Immature natural killer cell (primary cell): ENCODE results near the gene MADD. TPM values are rescaled to one million over a fixed set of nuclear protein-coding genes. Genes with fewer than 3 reads are reported as not detected.

Experiments
- DNase-seq, 3 donors: peaks; one replicate each; pipeline ENCODE4 v3.0.0; 2022; ENCODE audit warnings: mixed read lengths in 1 of 3
- H3K27ac Mint-ChIP-seq, 6 donors: one replicate each; pipeline ENCODE4 v1.8.0; 2020; ENCODE audit warnings: mixed read lengths in 6 of 6, mild to moderate bottlenecking in 5 of 6, inconsistent platforms in 4 of 6, moderate library complexity in 3 of 6
- H3K27me3 Mint-ChIP-seq, 3 donors: one replicate each; pipeline ENCODE4 v1.8.0; 2020 to 2021; ENCODE audit warnings: low read depth in 3 of 3, mild to moderate bottlenecking in 3 of 3, mixed read lengths in 3 of 3, moderate library complexity in 3 of 3, inconsistent platforms in 1 of 3
- H3K36me3 Mint-ChIP-seq, 3 donors: one replicate each; pipeline ENCODE4 v1.8.0; 2020; ENCODE audit warnings: mixed read lengths in 3 of 3, inconsistent platforms in 2 of 3, mild to moderate bottlenecking in 2 of 3
- H3K4me1 Mint-ChIP-seq, 2 donors: one replicate each; pipeline ENCODE4 v1.8.0; 2020; ENCODE audit warnings: inconsistent platforms in 2 of 2, mild to moderate bottlenecking in 2 of 2, mixed read lengths in 2 of 2, moderate library complexity in 1 of 2
- H3K4me3 Mint-ChIP-seq, 5 donors: one replicate each; pipeline ENCODE4 v1.8.0; 2020; ENCODE audit warnings: mild to moderate bottlenecking in 5 of 5, mixed read lengths in 5 of 5, inconsistent platforms in 3 of 5, moderate library complexity in 3 of 5
- H3K9me3 Mint-ChIP-seq, 6 donors: one replicate each; pipeline ENCODE4 v1.8.0; 2020; ENCODE audit warnings: mild to moderate bottlenecking in 6 of 6, mixed read lengths in 6 of 6, inconsistent platforms in 4 of 6, moderate library complexity in 3 of 6
- polyA plus RNA-seq, 3 donors: library from polyadenylated mRNA; unstranded; fragments of 300-500 nt; fragmentation: Illumina TruSeq; gene quantifications; one replicate each; pipeline ENCODE4 v1.2.3, GENCODE V29; 2021

The MADD gene
- polyA plus RNA-seq, 3 donors from 2014 or later: 14.7 to 42.7 (median 19.3) TPM

- Mint-ChIP-seq H3K36me3 (no peaks in the 10 kb centered on the region), H3K9me3 (no peaks in the 10 kb centered on the region), H3K4me3 (no peak overlapping the region), H3K4me1 (no peaks in the 10 kb centered on the region), H3K27me3 (peaks cover 0 to 2% (median 0%) of the 10 kb centered on the region in 3 donors), H3K27ac (no peak overlapping the region)
- DNase-seq: no peak
These were observed 78.3 kb downstream of the MADD start for GRCh38 chr11:47348131-47348802.

GRCh38 chr11:47348859-47349258 lies 78.9 kb downstream of the MADD start:
- H3K27ac Mint-ChIP-seq: no peak overlapping the region
- no peak overlapping the region for H3K4me3 Mint-ChIP-seq
- H3K27me3 Mint-ChIP-seq: peaks cover 0 to 2% (median 0%) of the 10 kb centered on the region in 3 donors
- DNase-seq: no peak
- no peaks in the 10 kb centered on the region for H3K4me1 Mint-ChIP-seq
- H3K36me3 Mint-ChIP-seq: no peaks in the 10 kb centered on the region
- no peaks in the 10 kb centered on the region for H3K9me3 Mint-ChIP-seq

GRCh38 chr11:47349521-47350095 lies 79.7 kb downstream of the MADD start:
- H3K9me3 Mint-ChIP-seq: no peaks in the 10 kb centered on the region
- no peaks in the 10 kb centered on the region for H3K27me3 Mint-ChIP-seq
- no peaks in the 10 kb centered on the region for H3K4me1 Mint-ChIP-seq
- no peak for DNase-seq
- H3K36me3 Mint-ChIP-seq: no peaks in the 10 kb centered on the region
- no peak overlapping the region for H3K27ac Mint-ChIP-seq
- no peak overlapping the region for H3K4me3 Mint-ChIP-seq

- Mint-ChIP-seq H3K4me3 (no peak overlapping the region), H3K27ac (no peak overlapping the region), H3K36me3 (no peaks in the 10 kb centered on the region), H3K27me3 (no peaks in the 10 kb centered on the region), H3K9me3 (no peaks in the 10 kb centered on the region), H3K4me1 (no peaks in the 10 kb centered on the region)
- DNase-seq: no peak
These were observed 80.4 kb downstream of the MADD start for GRCh38 chr11:47350315-47350714.

- no peak overlapping the region for H3K27ac Mint-ChIP-seq
- DNase-seq: no peak
- no peaks in the 10 kb centered on the region for H3K27me3 Mint-ChIP-seq
- H3K9me3 Mint-ChIP-seq: no peaks in the 10 kb centered on the region
- H3K4me1 Mint-ChIP-seq: no peaks in the 10 kb centered on the region
- no peak overlapping the region for H3K4me3 Mint-ChIP-seq
- no peaks in the 10 kb centered on the region for H3K36me3 Mint-ChIP-seq
These were observed 81.5 kb downstream of the MADD start for GRCh38 chr11:47351156-47352126.

- H3K9me3 Mint-ChIP-seq: no peaks in the 10 kb centered on the region
- no peaks in the 10 kb centered on the region for H3K4me1 Mint-ChIP-seq
- DNase-seq: no peak
- H3K27me3 Mint-ChIP-seq: no peaks in the 10 kb centered on the region
- no peak within 1 kb of the TSS for H3K27ac Mint-ChIP-seq
- H3K4me3 Mint-ChIP-seq: no peak within 1 kb of the TSS
- no peaks in the 10 kb centered on the region for H3K36me3 Mint-ChIP-seq
These were observed 82.6 kb downstream of the MADD start, which contains the start of gene MYBPC3 for GRCh38 chr11:47352556-47352955. Gene MYBPC3, minus strand, starts transcription at chr11:47352702. Its CDS starts 55 bp downstream, at chr11:47352647.

GRCh38 chr11:47353978-47354774 lies 84.2 kb downstream of the MADD start:
- no peaks in the 10 kb centered on the region for H3K27me3 Mint-ChIP-seq
- H3K4me1 Mint-ChIP-seq: peaks cover 1 to 2% of the 10 kb centered on the region in 2 donors
- no peak for DNase-seq
- H3K9me3 Mint-ChIP-seq: no peaks in the 10 kb centered on the region
- no peaks in the 10 kb centered on the region for H3K36me3 Mint-ChIP-seq
- H3K4me3 Mint-ChIP-seq: no peak overlapping the region
- no peak overlapping the region for H3K27ac Mint-ChIP-seq

- no peaks in the 10 kb centered on the region for H3K9me3 Mint-ChIP-seq
- H3K4me3 Mint-ChIP-seq: no peak overlapping the region
- peaks cover 0 to 2% (median 2%) of the 10 kb centered on the region in 3 donors for H3K27me3 Mint-ChIP-seq
- H3K27ac Mint-ChIP-seq: no peak overlapping the region
- no peaks in the 10 kb centered on the region for H3K36me3 Mint-ChIP-seq
- no peak for DNase-seq
- peaks cover 8 to 9% of the 10 kb centered on the region in 2 donors for H3K4me1 Mint-ChIP-seq
These were observed 85.0 kb downstream of the MADD start for GRCh38 chr11:47354913-47355282.

GRCh38 chr11:47355283-47356128 lies 85.6 kb downstream of the MADD start:
- no peak for DNase-seq
- H3K4me3 Mint-ChIP-seq: no peak overlapping the region
- no peak overlapping the region for H3K27ac Mint-ChIP-seq
- H3K27me3 Mint-ChIP-seq: peaks cover 0 to 2% (median 2%) of the 10 kb centered on the region in 3 donors
- H3K4me1 Mint-ChIP-seq: peaks cover 11 to 13% of the 10 kb centered on the region in 2 donors
- H3K36me3 Mint-ChIP-seq: no peaks in the 10 kb centered on the region
- no peaks in the 10 kb centered on the region for H3K9me3 Mint-ChIP-seq

- no peak overlapping the region for H3K27ac Mint-ChIP-seq
- no peaks in the 10 kb centered on the region for H3K9me3 Mint-ChIP-seq
- H3K4me3 Mint-ChIP-seq: no peak overlapping the region
- no peak for DNase-seq
- H3K4me1 Mint-ChIP-seq: peaks cover 16 to 17% of the 10 kb centered on the region in 2 donors
- H3K36me3 Mint-ChIP-seq: no peaks in the 10 kb centered on the region
- peaks cover 2 to 4% (median 3%) of the 10 kb centered on the region in 3 donors for H3K27me3 Mint-ChIP-seq
These were observed 86.4 kb downstream of the MADD start for GRCh38 chr11:47356129-47356997.

GRCh38 chr11:47356998-47357329 lies 87.0 kb downstream of the MADD start:
- Mint-ChIP-seq H3K9me3 (no peaks in the 10 kb centered on the region), H3K36me3 (no peaks in the 10 kb centered on the region), H3K4me3 (no peak overlapping the region), H3K27me3 (peaks cover 2 to 4% (median 3%) of the 10 kb centered on the region in 3 donors), H3K27ac (no peak overlapping the region), H3K4me1 (peaks cover 20% of the 10 kb centered on the region in 2 donors)
- DNase-seq: no peak
